Neural progenitor cell (in vitro differentiated cells): ENCODE measurements around the gene UBE3A. TPM values are rescaled to one million over a fixed set of nuclear protein-coding genes. Genes with fewer than 3 reads are reported as not detected.
A peak's percentile ranks its signal among the peaks of the same experiment; 100 is the strongest.

Experiments used
- DNase-seq: peaks from one replicate; pipeline ENCODE4 v3.0.0-alpha.2; 2016; ENCODE audit warnings: low spot score
- H2AFZ ChIP-seq: fragments of 200-600 bp; sonication (generic); replicated peaks from 2 replicates; pipeline ENCODE4 v1.6.1; 2016; ENCODE audit warnings: antibody characterized with exemption
- H3F3A ChIP-seq: fragments of 200-600 bp; sonication (generic); 2 replicates; pipeline ENCODE4 v1.6.1; 2016; ENCODE audit warnings: antibody characterized with exemption, low read depth
- H3K27ac ChIP-seq: fragments of 200-600 bp; sonication (generic); 2 replicates; pipeline ENCODE4 v1.5.1; 2016; ENCODE audit warnings: mild to moderate bottlenecking
- H3K27me3 ChIP-seq: fragments of 200-600 bp; sonication (generic); 2 replicates; pipeline ENCODE4 v1.6.1; 2016; ENCODE audit warnings: mild to moderate bottlenecking, moderate library complexity
- H3K36me3 ChIP-seq: fragments of 200-600 bp; sonication (generic); 2 replicates; pipeline ENCODE4 v1.5.1; 2016
- H3K4me1 ChIP-seq: fragments of 200-600 bp; sonication (generic); 2 replicates; pipeline ENCODE4 v1.6.1; 2016; ENCODE audit warnings: mixed run types
- H3K4me2 ChIP-seq: fragments of 200-600 bp; sonication (generic); 2 replicates; pipeline ENCODE4 v1.6.1; 2016
- H3K4me3 ChIP-seq: fragments of 200-600 bp; sonication (generic); 2 replicates; pipeline ENCODE4 v1.5.1; 2016
- H3K79me2 ChIP-seq: fragments of 200-600 bp; sonication (generic); 2 replicates; pipeline ENCODE4 v1.6.1; 2016; ENCODE audit warnings: low read depth
- H3K9ac ChIP-seq: fragments of 200-600 bp; sonication (generic); 2 replicates; pipeline ENCODE4 v1.6.1; 2016
- H3K9me3 ChIP-seq: fragments of 200-600 bp; sonication (generic); 2 replicates; pipeline ENCODE4 v1.5.1; 2016; ENCODE audit warnings: low read depth
- H4K20me1 ChIP-seq: fragments of 200-600 bp; sonication (generic); 2 replicates; pipeline ENCODE4 v1.6.1; 2016; ENCODE audit warnings: low read depth
- H3K27ac Mint-ChIP-seq: 3 replicates; pipeline ENCODE4 v1.8.0; 2021; ENCODE audit warnings: mixed read lengths
- H3K27me3 Mint-ChIP-seq: 2 replicates; pipeline ENCODE4 v1.8.0; 2022; ENCODE audit warnings: low read depth, mild to moderate bottlenecking, inconsistent platforms, moderate library complexity, mixed read lengths; ENCODE audit not compliant: insufficient read depth
- H3K36me3 Mint-ChIP-seq: 3 replicates; pipeline ENCODE4 v1.8.0; 2021; ENCODE audit warnings: mixed read lengths
- H3K4me1 Mint-ChIP-seq: 3 replicates; pipeline ENCODE4 v1.8.0; 2021; ENCODE audit warnings: mixed read lengths
- H3K4me3 Mint-ChIP-seq: 3 replicates; pipeline ENCODE4 v1.8.0; 2021; ENCODE audit warnings: mild to moderate bottlenecking, moderate library complexity, mixed read lengths
- H3K9me3 Mint-ChIP-seq: 3 replicates; pipeline ENCODE4 v1.8.0; 2020; ENCODE audit warnings: mixed read lengths
- CTCF ChIP-seq: fragments of 200-600 bp; sonication (generic); IDR thresholded peaks from 2 replicates; pipeline ENCODE4 v1.5.1; 2017; ENCODE audit warnings: antibody characterized with exemption, mild to moderate bottlenecking
- EZH2 ChIP-seq: fragments of 200-600 bp; sonication (generic); IDR thresholded peaks from 2 replicates; pipeline ENCODE4 v1.6.1; 2017; ENCODE audit warnings: antibody characterized with exemption, mild to moderate bottlenecking, moderate library complexity
- EZH2phosphoT487 ChIP-seq: fragments of 200-600 bp; sonication (generic); IDR thresholded peaks from 2 replicates; pipeline ENCODE4 v1.6.1; 2017; ENCODE audit warnings: antibody characterized with exemption
- total RNA-seq: library from RNA; depleted of rRNA; stranded (reverse); fragments of >200 nt; gene quantifications from 2 replicates; pipeline ENCODE4 v1.2.3, GENCODE V29; 2015; ENCODE audit warnings: low replicate concordance

The UBE3A gene
- total RNA-seq, 1 donor from 2014 or later = 117 TPM

- H3K36me3 Mint-ChIP-seq = peaks cover 80% of the 10 kb centered on the region
- H3K4me1 Mint-ChIP-seq = no peaks in the 10 kb centered on the region
- Histone ChIP-seq H3K9me3 (no peaks in the 10 kb centered on the region), H3K27ac (no peak overlapping the region), H3K4me1 (no peaks in the 10 kb centered on the region), H3K4me3 (no peak overlapping the region), H3F3A (no peaks in the 10 kb centered on the region), H4K20me1 (peaks cover 15% of the 10 kb centered on the region), H3K27me3 (no peaks in the 10 kb centered on the region), H2AFZ (no peak overlapping the region), H3K36me3 (peaks cover 11% of the 10 kb centered on the region), H3K9ac (no peak overlapping the region), H3K79me2 (peaks cover 98% of the 10 kb centered on the region), H3K4me2 (no peak overlapping the region)
- peaks cover 2% of the 10 kb centered on the region for H3K27me3 Mint-ChIP-seq
- no peak overlapping the region for H3K27ac Mint-ChIP-seq
- no peak for DNase-seq
- TF ChIP-seq EZH2phosphoT487 (no peak), EZH2 (no peak)
- peaks cover 36% of the 10 kb centered on the region for H3K9me3 Mint-ChIP-seq
- H3K4me3 Mint-ChIP-seq = no peak overlapping the region
Observed at GRCh38 chr15:25378501-25378901, 60.3 kb downstream of the UBE3A start.

- peaks cover 82% of the 10 kb centered on the region for H3K36me3 Mint-ChIP-seq
- H3K4me2 ChIP-seq = no peak overlapping the region
- H3K9ac ChIP-seq = no peak overlapping the region
- no peak overlapping the region for H3K4me3 Mint-ChIP-seq
- no peaks in the 10 kb centered on the region for H3K27me3 ChIP-seq
- no peak overlapping the region for H3K27ac Mint-ChIP-seq
- TF ChIP-seq EZH2 (no peak), EZH2phosphoT487 (no peak), CTCF (no peak)
- DNase-seq = no peak
- peaks cover 12% of the 10 kb centered on the region for H3K36me3 ChIP-seq
- no peaks in the 10 kb centered on the region for H3K4me1 ChIP-seq
- no peak overlapping the region for H2AFZ ChIP-seq
- peaks cover 2% of the 10 kb centered on the region for H3K27me3 Mint-ChIP-seq
- no peak overlapping the region for H3K27ac ChIP-seq
- peaks cover 12% of the 10 kb centered on the region for H3K9me3 Mint-ChIP-seq
- H3F3A ChIP-seq = no peaks in the 10 kb centered on the region
- H3K4me3 ChIP-seq = no peak overlapping the region
- no peaks in the 10 kb centered on the region for H3K4me1 Mint-ChIP-seq
- peaks cover 10% of the 10 kb centered on the region for H4K20me1 ChIP-seq
- peaks cover 78% of the 10 kb centered on the region for H3K79me2 ChIP-seq
- no peaks in the 10 kb centered on the region for H3K9me3 ChIP-seq
Observed at GRCh38 chr15:25375557-25375956, 63.3 kb downstream of the UBE3A start.

GRCh38 chr15:25374143-25374542 lies 64.7 kb downstream of the UBE3A start:
- Mint-ChIP-seq H3K9me3 (peaks cover 7% of the 10 kb centered on the region), H3K27ac (no peak overlapping the region), H3K36me3 (peaks cover 81% of the 10 kb centered on the region), H3K4me3 (no peak overlapping the region), H3K27me3 (no peaks in the 10 kb centered on the region), H3K4me1 (no peaks in the 10 kb centered on the region)
- Histone ChIP-seq H4K20me1 (peaks cover 10% of the 10 kb centered on the region), H3F3A (no peaks in the 10 kb centered on the region), H3K4me2 (peak overlapping the region; percentile 24), H3K9ac (no peak overlapping the region), H3K36me3 (peaks cover 12% of the 10 kb centered on the region), H3K9me3 (no peaks in the 10 kb centered on the region), H3K27me3 (no peaks in the 10 kb centered on the region), H3K4me3 (no peak overlapping the region), H3K79me2 (peaks cover 76% of the 10 kb centered on the region), H2AFZ (no peak overlapping the region), H3K4me1 (no peaks in the 10 kb centered on the region), H3K27ac (no peak overlapping the region)
- peak; percentile 4 for DNase-seq
- TF ChIP-seq CTCF = no peak
- no peak for TF ChIP-seq EZH2phosphoT487
- no peak for TF ChIP-seq EZH2

GRCh38 chr15:25372298-25372697 lies 66.5 kb downstream of the UBE3A start:
- Mint-ChIP-seq H3K4me1 (no peaks in the 10 kb centered on the region), H3K9me3 (no peaks in the 10 kb centered on the region), H3K4me3 (no peak overlapping the region), H3K27ac (no peak overlapping the region), H3K27me3 (no peaks in the 10 kb centered on the region), H3K36me3 (peaks cover 73% of the 10 kb centered on the region)
- no peaks in the 10 kb centered on the region for H3K27me3 ChIP-seq
- H3K79me2 ChIP-seq = peaks cover 76% of the 10 kb centered on the region
- TF ChIP-seq EZH2 = no peak
- no peaks in the 10 kb centered on the region for H4K20me1 ChIP-seq
- no peak overlapping the region for H3K4me2 ChIP-seq
- peaks cover 5% of the 10 kb centered on the region for H3F3A ChIP-seq
- no peaks in the 10 kb centered on the region for H3K4me1 ChIP-seq
- no peak overlapping the region for H3K27ac ChIP-seq
- H3K9ac ChIP-seq = no peak overlapping the region
- peaks cover 16% of the 10 kb centered on the region for H3K36me3 ChIP-seq
- no peak for DNase-seq
- no peak overlapping the region for H3K4me3 ChIP-seq
- H2AFZ ChIP-seq = no peak overlapping the region
- H3K9me3 ChIP-seq = no peaks in the 10 kb centered on the region
